PFSK-1 (cell line): ENCODE results near the gene INCA1.

Experiments used
- FOXP2 ChIP-seq: optimal IDR thresholded peaks from 2 replicates; pipeline ENCODE3; 2011; ENCODE audit warnings: borderline replicate concordance, control low read depth, inconsistent platforms; ENCODE audit not compliant: insufficient read depth; ENCODE audit errors: extremely low read length, extremely low read depth
- POLR2AphosphoS5 ChIP-seq: IDR thresholded peaks from 2 replicates; pipeline ENCODE4 v1.6.1; 2012; ENCODE audit warnings: low read depth, mild to moderate bottlenecking, control low read depth, low read length, moderate library complexity
- SIN3A ChIP-seq: IDR thresholded peaks from 2 replicates; pipeline ENCODE4 v1.6.1; 2012; ENCODE audit warnings: mild to moderate bottlenecking, low read length, moderate library complexity, borderline replicate concordance; ENCODE audit not compliant: insufficient read depth
- TAF1 ChIP-seq: IDR thresholded peaks from 2 replicates; pipeline ENCODE4 v1.6.1; 2012; ENCODE audit warnings: low read length, control low read depth, borderline replicate concordance; ENCODE audit not compliant: insufficient read depth
- TF ChIP-seq, protein P1 (sequence below), 2 experiments: IDR thresholded peaks; 2 replicates each; pipeline versions ENCODE4 v1.6.1 to v1.8.0; 2011 to 2012; ENCODE audit warnings: low read depth in 2 of 2, low read length in 2 of 2, control low read depth in 1 of 2, inconsistent platforms in 1 of 2, mild to moderate bottlenecking in 1 of 2, moderate library complexity in 1 of 2; ENCODE audit not compliant: insufficient read depth in 1 of 2

Gene INCA1

DNA sequence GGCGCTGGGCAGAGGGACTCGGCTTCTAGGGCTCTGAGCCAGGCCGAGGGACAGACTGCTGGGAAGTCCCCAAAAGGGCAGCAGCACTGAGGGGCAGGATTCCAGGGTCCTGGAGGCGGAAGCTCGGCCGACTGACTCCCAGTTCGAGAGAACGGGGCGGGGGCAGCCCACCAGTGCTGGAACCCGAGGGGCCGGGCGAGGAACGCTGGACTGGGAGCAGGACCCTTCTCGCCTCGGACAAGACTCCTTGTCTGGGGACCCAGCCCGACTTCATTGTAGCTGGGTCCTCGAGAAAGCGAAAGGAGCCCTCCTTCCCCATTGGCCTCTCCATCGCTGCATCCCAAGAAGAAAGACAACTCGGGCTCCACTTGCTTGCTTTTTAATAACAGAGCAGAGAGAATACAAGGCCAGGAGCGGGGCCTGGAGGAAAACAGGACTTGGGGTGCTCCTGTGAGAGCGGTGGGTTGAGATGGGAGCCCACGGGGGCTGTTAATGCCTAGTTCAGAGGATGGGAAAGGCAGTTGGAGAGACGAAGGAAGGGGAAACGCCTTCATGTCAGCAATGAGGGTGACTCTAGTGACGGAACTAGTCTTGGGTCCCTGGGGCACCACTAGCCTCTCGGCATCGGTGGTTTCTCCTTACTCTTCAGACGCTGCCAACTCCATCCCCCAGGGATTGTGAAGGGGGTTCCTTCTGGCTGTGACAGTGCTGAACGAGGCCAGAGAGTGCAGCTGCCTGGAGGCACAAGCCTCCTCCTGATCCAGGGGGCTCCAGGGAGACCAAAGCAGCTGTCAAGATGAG, 9.4 kb downstream of the INCA1 start:
- TF ChIP-seq, protein P1, sequence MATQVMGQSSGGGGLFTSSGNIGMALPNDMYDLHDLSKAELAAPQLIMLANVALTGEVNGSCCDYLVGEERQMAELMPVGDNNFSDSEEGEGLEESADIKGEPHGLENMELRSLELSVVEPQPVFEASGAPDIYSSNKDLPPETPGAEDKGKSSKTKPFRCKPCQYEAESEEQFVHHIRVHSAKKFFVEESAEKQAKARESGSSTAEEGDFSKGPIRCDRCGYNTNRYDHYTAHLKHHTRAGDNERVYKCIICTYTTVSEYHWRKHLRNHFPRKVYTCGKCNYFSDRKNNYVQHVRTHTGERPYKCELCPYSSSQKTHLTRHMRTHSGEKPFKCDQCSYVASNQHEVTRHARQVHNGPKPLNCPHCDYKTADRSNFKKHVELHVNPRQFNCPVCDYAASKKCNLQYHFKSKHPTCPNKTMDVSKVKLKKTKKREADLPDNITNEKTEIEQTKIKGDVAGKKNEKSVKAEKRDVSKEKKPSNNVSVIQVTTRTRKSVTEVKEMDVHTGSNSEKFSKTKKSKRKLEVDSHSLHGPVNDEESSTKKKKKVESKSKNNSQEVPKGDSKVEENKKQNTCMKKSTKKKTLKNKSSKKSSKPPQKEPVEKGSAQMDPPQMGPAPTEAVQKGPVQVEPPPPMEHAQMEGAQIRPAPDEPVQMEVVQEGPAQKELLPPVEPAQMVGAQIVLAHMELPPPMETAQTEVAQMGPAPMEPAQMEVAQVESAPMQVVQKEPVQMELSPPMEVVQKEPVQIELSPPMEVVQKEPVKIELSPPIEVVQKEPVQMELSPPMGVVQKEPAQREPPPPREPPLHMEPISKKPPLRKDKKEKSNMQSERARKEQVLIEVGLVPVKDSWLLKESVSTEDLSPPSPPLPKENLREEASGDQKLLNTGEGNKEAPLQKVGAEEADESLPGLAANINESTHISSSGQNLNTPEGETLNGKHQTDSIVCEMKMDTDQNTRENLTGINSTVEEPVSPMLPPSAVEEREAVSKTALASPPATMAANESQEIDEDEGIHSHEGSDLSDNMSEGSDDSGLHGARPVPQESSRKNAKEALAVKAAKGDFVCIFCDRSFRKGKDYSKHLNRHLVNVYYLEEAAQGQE (IDR thresholded peaks at IDR 0.05; ENCODE audit: insufficient read depth in 1 of 2, low read depth in 2 of 2, low read length in 2 of 2), result no peak
- TF ChIP-seq TAF1 (no peak), FOXP2 (no peak), POLR2AphosphoS5 (no peak), SIN3A (no peak)

DNA sequence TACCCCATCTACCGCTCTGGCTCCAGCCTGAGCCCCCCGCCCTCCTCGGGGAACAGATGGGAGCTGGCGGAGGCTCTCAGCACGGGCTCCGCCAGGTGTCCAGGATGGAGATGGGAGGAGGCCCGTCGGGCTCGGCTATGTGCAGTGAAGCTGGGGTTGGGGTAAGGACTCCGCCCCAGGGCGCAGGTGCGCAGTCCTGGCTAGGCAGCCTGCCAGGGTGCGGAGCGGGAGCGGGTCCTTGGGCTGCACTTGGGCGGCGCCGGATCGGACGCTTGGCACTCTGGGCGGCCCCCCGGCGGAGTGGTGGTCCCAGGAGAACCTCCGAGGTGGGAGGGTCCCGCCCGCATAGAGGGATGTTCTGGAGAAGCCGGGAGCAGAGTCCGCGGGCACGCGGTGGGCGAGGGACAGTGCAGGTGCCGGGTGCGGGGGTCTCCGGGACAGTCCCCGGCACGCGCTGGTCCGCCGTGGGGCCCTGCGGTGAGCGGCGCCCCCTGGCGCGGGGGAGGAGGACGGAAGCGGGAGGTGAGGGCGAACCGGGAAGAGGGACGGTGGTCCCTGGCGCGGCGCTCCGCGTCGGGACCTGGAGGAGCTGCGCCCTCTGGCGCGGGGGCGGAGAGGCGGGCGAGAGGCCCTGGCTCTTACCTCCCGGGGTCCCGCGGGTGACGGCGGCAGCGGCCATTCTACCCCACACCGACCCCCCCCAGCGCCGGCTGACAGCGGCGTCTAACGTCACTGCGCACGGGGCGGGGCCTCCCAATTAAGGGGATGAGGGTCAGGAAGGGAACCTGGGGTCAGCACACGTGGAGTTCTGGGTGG, 10.2 kb downstream of the INCA1 start, which contains the start of gene CAMTA2:
Gene CAMTA2, minus strand, starts transcription at position 725 of the 816 bp plus-strand sequence. CDS start 1,453 bp downstream, outside the sequence.
- TF ChIP-seq TAF1, result peak; percentile 80
- TF ChIP-seq FOXP2, result peak; percentile 85
- TF ChIP-seq, protein P1 (IDR thresholded peaks at IDR 0.05; ENCODE audit: insufficient read depth in 1 of 2, low read depth in 2 of 2, low read length in 2 of 2), result 0 out of 4 replicates have a peak, but pooled peaks of 1 of the 2 experiments have one; percentile 36
- TF ChIP-seq POLR2AphosphoS5, result peak; percentile 86; the same call in 1 of the 2 replicates
- peak; percentile 45; the same call in 1 of the 2 replicates for TF ChIP-seq SIN3A

DNA sequence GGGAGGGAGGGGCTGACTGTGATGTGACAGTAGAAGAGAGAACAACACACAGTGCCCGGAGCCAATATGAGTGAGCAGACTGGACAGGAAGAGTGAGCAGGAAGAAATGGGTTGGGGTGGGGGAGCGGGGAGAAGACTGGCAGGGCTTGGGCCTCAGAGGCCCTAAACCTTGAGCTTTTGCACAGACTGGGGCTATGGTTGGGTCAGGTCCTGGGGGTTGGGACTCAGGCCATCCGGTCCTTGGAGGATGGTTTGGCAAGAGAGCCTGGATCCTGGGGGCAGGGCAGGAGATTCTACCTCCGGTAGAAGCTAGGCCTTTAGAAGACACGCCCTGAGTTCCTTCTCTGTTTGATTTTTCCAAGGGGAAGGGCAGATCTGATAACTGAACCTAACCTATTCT, 10.9 kb downstream of the INCA1 start:
- TF ChIP-seq FOXP2, result no peak
- no peak for TF ChIP-seq POLR2AphosphoS5
- no peak for TF ChIP-seq SIN3A
- TF ChIP-seq TAF1, result no peak; the same call in 1 of the 2 replicates
- TF ChIP-seq, protein P1 (IDR thresholded peaks at IDR 0.05; ENCODE audit: insufficient read depth in 1 of 2, low read depth in 2 of 2, low read length in 2 of 2), result no peak

DNA sequence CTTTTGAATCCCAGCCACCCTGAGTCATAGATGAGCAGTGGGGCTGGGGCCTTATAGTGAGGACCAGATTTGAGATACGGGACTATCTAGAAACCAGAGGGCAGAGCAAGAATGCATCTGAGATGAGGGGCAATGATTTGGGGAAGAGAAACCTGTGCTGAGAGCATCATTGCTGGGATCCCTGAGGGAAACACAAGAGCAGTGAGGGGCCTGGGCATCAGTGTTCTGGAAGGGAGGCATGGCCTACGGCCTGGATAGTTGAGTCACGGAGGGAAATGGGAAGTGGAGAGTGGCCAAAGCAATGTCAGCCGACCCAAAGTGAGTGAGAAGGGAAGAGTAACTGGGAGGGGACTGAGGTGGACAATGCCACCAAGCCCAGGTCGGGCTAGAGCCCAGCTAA, 15.0 kb downstream of the INCA1 start:
- TF ChIP-seq TAF1, result no peak

- TF ChIP-seq TAF1, result no peak
- no peak for TF ChIP-seq FOXP2
- no peak for TF ChIP-seq POLR2AphosphoS5
- no peak for TF ChIP-seq SIN3A
- TF ChIP-seq, protein P1 (IDR thresholded peaks at IDR 0.05; ENCODE audit: insufficient read depth in 1 of 2, low read depth in 2 of 2, low read length in 2 of 2), result no peak
Observed at GRCh38 chr17:4980644-4981216, 16.6 kb downstream of the INCA1 start.
